HG02970 (cell line): ENCODE data around the gene TMEM271.

ENCODE experiments used
- ATAC-seq: cut with Tn5 transposase; IDR thresholded peaks from one replicate; pipeline ENCODE4 v1.9.1; 2021; ENCODE audit warnings: mild to moderate bottlenecking, moderate library complexity, moderate number of reproducible peaks; ENCODE audit not compliant: unreplicated experiment, low FRiP score

TMEM271 gene, protein sequence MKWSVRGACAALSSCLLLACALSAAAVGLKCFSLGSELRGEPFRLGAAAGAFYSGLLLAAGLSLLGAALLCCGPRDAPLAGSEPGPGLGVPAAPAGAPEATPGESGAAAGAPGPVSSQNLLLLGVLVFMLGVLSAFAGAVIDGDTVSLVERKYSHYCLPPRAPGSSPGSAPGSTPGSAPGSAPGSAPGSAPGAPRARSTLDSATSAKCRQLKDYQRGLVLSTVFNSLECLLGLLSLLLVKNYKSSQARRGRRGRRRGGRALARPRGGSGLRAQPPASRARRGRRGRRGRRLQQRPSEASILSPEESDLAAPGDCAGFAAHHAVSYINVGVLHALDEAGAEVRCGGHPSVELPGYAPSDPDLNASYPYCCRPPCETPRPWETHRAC

GRCh38 chr4:576245-576821 is at the start of gene TMEM271:
Gene TMEM271, minus strand, starts transcription at chr4:576295. Its CDS starts 233 bp downstream, at chr4:576062.
- no peak for ATAC-seq

GRCh38 chr4:625631-626161 is 49.6 kb upstream of the TMEM271 start:
- no peak for ATAC-seq

- ATAC-seq: no peak
Observed at GRCh38 chr4:624705-625590, 48.9 kb upstream of the TMEM271 start, which contains the start of gene PDE6B. Gene PDE6B, plus strand, starts transcription at chr4:625573. Its CDS starts 54 bp downstream, at chr4:625627.

DNA sequence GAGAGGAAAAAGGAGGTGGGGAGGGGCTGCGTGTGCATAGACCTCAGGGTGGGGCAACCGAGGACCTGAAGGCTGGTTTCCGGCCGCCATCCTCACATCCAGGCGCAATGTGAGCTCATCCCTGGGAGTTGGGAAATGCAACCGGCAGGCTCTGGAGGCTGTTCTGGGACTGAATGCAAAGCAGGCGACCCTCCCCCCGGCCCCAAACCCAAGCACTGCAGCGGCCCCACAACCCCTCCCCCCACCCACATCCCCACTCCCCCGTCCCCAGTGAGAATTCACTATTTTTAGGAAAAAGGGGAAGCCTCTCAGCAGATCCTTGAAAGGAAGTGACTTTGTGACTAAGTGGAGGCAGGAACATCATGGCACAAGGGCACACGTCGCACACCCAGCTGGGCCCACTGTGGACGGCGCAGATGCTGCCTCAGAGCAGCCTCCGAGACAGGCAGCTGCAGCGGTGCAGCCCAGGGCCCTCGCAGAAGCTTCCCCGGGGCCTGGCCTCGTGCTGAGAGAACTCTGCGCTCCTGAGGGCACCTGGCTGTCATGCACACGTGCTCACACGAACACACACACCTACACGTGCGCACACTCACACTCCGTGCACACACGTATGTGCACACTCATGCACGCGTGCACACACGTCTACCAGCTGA is 47.9 kb upstream of the TMEM271 start:
- ATAC-seq: no peak

DNA sequence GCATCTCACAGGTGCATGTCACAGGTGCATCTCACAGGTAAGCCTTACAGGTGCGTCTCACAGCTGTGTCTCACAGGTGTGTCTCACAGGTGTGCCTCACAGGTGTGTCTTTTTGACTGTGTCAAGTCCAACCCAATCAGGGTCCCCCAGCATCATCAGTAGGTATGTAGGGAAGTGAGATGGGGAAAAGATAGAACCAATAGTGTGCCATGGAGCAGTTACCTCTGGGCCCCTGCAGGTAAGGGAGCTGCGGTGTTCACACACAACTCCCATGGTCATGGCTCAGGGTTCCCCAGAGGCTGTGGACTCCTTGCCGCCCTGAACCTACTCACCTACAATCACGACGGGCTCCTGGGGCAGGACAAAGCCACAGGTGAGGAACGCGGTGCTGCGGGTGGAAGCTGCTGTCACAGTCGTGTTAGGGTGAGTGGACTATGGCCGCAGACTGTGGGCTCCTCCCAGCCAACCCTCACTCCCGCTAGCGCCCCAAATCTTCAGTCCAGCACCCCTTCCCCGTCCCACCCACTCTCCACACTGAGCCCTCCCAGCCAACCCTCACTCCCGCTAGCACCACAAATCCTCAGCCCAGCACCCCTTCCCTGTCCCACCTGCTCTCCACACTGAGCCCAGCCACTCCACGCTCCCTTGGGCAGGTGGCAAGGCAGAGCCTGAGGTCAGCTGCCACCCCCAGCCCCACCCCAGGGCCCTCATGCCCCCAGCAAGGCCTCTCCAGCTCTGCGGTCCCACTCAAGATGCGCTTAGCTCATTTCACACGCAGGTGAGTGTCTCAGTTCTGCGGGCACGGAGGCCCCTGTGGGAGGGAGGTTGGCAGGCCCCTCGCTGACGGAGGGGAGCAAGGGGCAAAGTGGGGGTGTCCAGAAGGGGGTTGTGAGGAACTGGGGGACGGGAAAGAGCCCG is 47.2 kb upstream of the TMEM271 start:
- ATAC-seq: no peak

DNA sequence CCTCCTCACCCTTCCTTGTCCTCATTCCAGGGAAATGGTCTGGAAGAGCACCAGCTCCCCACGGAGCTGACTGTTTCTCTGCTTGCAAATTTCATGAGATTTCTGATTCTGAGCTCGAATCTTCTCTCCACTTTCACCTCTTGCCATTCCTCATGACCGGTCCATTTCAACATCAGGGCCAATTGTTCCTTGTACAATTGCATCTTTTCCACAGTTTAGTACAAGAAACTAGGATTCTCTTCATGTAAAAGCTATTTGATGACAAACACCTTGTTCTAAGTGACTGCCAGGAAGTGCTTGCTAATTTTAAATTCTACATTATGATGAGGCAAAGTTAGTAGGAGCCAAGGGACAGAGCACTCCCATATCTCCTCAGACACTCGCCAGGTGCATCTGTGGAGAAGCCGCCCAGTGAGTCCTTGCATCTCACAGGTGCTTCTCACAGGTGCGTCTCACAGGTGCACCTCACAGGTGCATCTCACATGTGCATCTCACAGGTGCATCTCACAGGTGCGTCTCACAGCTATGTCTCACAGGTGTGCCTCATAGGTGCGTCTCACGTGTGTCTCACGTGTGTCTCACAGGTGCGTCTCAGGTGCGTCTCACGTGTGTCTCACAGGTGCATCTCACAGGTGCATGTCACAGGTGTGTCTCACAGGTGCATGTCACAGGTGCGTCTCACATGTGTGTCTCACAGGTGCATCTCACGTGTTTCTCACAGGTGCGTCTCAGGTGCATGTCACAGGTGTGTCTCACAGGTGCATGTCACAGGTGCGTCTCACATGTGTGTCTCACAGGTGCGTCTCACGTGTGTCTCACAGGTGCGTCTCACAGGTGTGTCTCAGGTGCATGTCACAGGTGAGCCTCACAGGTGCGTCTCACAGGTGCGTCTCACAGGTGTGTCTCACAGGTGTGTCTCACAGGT is 46.2 kb upstream of the TMEM271 start:
- no peak for ATAC-seq

DNA sequence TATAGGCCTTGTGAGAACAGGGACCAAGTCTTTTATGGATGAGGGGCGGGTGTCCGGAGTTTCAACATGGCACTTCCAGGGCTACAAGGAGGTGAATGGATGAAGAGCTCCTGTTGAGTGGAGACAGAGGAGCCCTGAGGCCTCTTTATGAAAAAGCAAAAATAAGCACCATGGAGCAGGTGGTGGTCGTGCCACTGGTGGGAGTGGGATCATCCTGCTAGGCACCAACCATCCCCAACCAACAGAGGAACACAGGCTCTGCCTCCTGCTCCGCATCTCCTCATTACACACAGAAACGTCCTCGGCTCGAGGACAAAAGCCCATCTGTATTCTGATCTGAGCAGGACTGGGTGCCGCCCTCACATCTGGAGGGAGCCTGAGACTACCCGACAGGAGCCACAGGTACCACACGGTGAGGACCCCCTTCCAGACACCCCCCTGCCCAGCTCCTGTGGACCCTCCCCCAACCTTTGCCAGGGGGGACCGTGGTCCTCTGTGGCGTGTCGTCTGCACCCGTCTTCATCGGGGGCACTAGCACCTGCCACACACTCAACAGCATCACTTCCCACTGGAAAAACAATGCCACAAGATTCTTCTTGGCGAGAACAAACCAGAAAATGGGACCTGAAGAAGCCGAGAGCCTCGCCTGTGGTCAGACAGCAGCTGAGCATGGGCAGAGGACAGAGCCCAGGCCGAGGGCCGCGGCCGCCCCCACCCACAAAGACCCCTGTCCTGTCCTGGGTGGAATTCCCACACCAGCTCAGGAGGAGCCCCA is 45.4 kb upstream of the TMEM271 start:
- ATAC-seq: no peak

GRCh38 chr4:620851-621261 is 44.8 kb upstream of the TMEM271 start:
- no peak for ATAC-seq

- no peak for ATAC-seq
Observed at GRCh38 chr4:620201-620600, 44.1 kb upstream of the TMEM271 start.

- no peak for ATAC-seq
Observed at GRCh38 chr4:617644-618641, 41.8 kb upstream of the TMEM271 start.

DNA sequence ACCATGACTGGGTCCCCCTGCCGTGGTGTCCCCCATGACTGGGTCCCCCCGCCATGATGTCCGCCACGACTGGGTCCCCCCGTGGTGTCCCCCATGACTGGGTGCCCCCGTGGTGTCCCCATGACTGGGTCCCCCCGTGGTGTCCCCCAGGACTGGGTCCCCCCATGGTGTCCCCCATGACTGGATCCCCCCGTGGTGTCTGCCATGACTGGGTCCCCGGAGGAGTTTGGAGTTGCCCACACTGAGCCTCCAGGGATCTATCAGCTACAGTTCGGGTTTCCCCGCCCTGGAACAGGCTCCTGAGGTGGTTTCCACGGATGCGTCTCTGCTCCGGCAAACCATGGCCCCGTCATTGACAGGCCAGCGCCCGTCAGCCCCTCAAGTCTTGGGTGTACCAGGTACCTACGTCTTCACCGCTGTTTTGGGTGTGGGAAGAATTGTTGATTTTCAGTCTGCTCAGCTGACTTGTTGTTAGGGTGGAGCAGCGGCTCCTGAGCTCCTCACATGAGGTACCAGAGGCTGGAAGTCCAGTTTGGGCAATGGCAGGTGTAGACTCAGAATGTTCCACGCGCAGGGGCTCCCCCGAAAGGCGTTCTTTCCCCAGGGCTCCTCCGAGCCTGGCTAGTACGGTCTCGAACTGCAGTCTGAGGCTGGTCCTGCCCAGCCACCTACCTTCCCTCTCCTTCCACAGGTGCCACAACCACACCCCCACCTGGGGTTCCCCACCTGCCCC is 41.0 kb upstream of the TMEM271 start:
- ATAC-seq: no peak

DNA sequence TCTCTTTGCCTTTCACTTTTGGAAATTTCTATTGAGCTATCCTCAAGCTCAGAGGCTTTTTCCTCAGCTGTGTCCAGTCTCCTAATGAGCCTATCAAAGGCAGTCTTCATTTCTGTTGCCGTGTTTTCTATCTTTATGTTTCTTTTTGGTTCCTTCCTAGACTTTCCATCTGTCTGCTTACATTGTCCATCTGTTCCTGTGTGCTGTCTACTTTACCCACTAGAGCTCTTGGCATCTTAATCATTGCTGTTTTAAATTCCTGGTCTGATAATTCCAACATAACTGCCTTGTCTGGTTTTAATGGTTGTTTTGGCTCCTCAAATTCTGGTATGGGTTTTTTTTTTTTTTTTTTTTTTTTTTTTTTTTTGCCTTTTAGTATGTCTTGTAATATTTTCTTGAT is 40.0 kb upstream of the TMEM271 start:
- ATAC-seq: no peak

DNA sequence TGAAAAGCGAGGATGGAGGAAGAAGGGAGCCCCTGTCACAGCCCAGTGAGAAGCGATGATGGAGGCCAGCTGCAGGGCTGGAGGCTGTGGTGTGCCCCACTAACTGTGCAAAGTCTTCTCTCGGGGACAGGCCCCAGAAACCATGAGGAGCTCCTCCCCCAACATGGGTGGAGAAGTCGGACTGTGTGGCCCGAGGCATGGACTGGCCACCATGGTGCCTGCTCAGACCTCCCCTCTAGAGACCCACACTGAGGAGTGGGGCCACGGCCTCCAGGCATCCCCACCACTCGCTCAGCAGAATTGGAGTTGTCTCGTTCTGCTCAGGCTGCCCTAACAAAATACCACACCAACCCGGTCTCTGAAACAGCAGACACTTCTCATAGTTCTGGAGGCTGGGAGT is 37.0 kb upstream of the TMEM271 start:
- ATAC-seq: no peak

DNA sequence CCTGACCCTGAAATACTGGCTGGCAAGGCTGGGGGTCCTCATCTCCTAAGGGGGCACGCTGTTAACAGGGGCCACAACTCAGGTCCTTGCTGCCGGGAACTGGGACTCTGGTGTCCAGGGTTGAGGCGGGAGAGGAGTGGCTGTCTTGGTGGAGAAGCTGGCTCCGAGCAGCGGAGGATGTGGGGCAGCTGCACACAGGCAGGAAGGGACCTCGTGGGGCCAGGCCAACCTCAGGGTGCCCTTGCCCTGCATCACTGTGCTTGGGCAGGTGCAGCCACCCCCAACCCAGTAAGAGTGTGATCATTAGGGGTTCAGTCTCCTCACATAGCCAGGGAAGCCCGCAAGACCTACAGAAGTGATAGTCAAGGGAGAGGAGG is 36.6 kb upstream of the TMEM271 start:
- ATAC-seq: no peak

DNA sequence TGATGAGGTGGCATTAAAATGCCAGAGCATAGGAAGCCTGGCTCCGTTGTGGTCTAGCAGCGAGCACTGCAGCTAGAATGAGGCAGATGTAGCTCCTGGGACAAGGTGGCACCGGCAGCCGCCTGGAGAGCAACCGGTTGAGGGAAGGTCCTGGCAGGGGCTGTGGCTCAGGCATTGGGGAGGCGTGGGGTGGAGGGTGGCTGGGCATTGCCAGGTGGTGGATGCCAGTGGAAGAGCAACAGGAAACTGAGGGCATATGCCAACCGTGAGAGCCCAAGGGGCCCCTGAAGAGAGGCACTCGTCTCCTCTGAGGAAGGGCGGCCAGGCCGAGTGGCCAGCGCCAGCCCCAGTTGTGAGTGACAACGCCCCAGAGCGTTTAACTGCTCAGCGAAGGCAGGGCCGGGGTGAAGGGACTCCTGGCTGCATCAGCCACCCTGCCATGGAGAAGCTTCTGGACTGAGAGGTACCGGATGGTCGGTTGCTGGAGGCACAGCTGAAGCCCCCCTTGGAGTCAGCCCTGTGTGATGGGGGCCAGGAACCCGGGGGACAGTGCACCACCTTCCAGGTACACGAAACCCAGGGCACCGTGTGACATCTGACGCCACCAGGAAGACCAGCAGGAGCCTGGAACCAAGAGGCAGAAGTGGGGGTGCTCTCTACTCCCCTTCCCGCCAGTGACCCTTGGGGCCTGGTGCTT is 36.1 kb upstream of the TMEM271 start:
- no peak for ATAC-seq
